ENCODE results near the gene CD55.

CD55 gene

DNA sequence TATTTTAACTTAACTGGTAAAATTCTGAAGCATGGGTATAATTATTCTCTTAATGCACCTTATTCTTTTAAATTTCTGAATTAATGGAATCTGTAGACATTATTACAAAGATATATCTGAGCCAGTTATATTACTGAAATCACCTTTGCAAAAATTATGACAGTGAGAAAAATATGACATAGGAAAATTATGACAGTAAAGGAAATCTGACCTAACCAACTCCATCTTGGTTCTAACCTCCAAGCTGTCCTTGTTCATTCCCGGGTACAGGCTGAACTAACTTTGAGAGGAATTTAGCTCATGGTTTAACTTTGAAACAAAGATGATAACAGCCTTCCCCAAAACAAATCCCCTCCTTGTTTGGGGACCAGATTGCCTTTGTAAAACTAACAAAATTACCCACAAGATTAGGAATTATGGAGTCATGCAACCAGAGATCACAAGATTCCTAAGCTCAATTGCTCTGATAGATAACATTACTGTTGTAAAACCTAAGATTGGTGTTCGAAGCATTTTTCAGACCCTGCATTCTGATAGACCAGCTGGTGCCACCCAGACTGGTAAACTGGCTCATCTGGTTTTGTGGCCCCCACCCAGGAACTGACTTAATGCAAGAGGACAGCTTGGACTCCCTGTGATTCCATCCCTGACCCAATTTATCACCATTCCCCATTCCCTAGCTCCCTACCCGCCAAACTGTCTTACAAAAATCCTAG, 9.4 kb upstream of the CD55 start:
- Histone ChIP-seq H4K8ac (ENCODE audit: low read depth, low read length) (no peak overlapping the region), H3K4me2 (ENCODE audit: low read length) (no peak overlapping the region), H2BK5ac (ENCODE audit: low read depth, low read length, poor library complexity) (no peak overlapping the region), H2AK5ac (ENCODE audit: low read length) (no peak overlapping the region), H3K23ac (ENCODE audit: low read length) (no peak overlapping the region), H3K79me1 (ENCODE audit: low read length) (no peaks in the 10 kb centered on the region), H4K12ac (ENCODE audit: low read depth, low read length) (no peak overlapping the region), H2BK120ac (ENCODE audit: insufficient read depth, low read length, poor library complexity) (no peak overlapping the region), H2AFZ (ENCODE audit: insufficient read depth, low read length, poor library complexity) (no peak overlapping the region), H3K36me3 (ENCODE audit: control insufficient read depth in 1 of 2, insufficient read depth in 2 of 2, low read length in 2 of 2) (no peaks in the 10 kb centered on the region), H2BK12ac (ENCODE audit: low read length) (no peak overlapping the region), H3K27me3 (ENCODE audit: insufficient read depth, low read length) (no peaks in the 10 kb centered on the region), H3K79me2 (ENCODE audit: control insufficient read depth, insufficient read depth, low read length, poor library complexity) (no peaks in the 10 kb centered on the region), H3K4me1 (ENCODE audit: control insufficient read depth in 1 of 2, insufficient read depth in 2 of 2, low read length in 2 of 2) (peaks cover 0 to 9% of the 10 kb centered on the region in 2 experiments), H3K18ac (ENCODE audit: low read length) (no peak overlapping the region), H3K4ac (ENCODE audit: low read depth, low read length) (no peak overlapping the region), H3K9ac (ENCODE audit: low read length) (no peak overlapping the region), H4K91ac (ENCODE audit: low read depth, low read length) (no peak overlapping the region), H3K4me3 (ENCODE audit: low read depth, low read length) (no peak overlapping the region), H3K27ac (ENCODE audit: low read depth, low read length) (no peak overlapping the region), H3K14ac (ENCODE audit: low read length) (no peak overlapping the region), H3K9me3 (ENCODE audit: insufficient read depth, low read depth, low read length) (no peaks in the 10 kb centered on the region)
- peak in 1 of 2 donors; percentile 31 for DNase-seq
- WGBS (ENCODE audit: extremely low coverage, insufficient coverage, insufficient read length) = no CpG with 5 or more reads among the region's 3 CpGs

DNA sequence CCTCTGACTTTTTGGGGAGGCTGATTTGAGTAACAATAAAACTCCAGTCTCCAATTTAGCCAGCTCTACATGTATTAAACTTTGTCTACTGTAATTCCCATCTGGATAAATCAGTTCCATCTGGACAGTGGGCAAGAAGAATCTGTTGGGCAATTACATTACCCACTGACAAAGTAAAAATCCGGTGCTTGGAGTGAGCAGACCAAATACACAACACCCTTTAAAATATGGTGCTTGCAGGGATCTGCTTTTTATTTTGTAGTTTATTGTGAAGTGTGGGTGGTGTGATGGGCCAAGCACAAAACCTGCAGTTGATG, 8.9 kb upstream of the CD55 start:
- Histone ChIP-seq H2BK5ac (ENCODE audit: low read depth, low read length, poor library complexity) (no peak overlapping the region), H3K4me1 (ENCODE audit: control insufficient read depth in 1 of 2, insufficient read depth in 2 of 2, low read length in 2 of 2) (peaks cover 0 to 9% of the 10 kb centered on the region in 2 experiments), H2AK5ac (ENCODE audit: low read length) (no peak overlapping the region), H2BK120ac (ENCODE audit: insufficient read depth, low read length, poor library complexity) (no peak overlapping the region), H4K8ac (ENCODE audit: low read depth, low read length) (no peak overlapping the region), H3K9ac (ENCODE audit: low read length) (no peak overlapping the region), H3K14ac (ENCODE audit: low read length) (no peak overlapping the region), H3K4me2 (ENCODE audit: low read length) (no peak overlapping the region), H3K27me3 (ENCODE audit: insufficient read depth, low read length) (no peaks in the 10 kb centered on the region), H3K27ac (ENCODE audit: low read depth, low read length) (no peak overlapping the region), H3K23ac (ENCODE audit: low read length) (no peak overlapping the region), H3K18ac (ENCODE audit: low read length) (no peak overlapping the region), H3K79me2 (ENCODE audit: control insufficient read depth, insufficient read depth, low read length, poor library complexity) (no peaks in the 10 kb centered on the region), H2AFZ (ENCODE audit: insufficient read depth, low read length, poor library complexity) (no peak overlapping the region), H3K4ac (ENCODE audit: low read depth, low read length) (no peak overlapping the region), H3K36me3 (ENCODE audit: control insufficient read depth in 1 of 2, insufficient read depth in 2 of 2, low read length in 2 of 2) (no peaks in the 10 kb centered on the region), H4K12ac (ENCODE audit: low read depth, low read length) (no peak overlapping the region), H2BK12ac (ENCODE audit: low read length) (no peak overlapping the region), H3K79me1 (ENCODE audit: low read length) (no peaks in the 10 kb centered on the region), H3K9me3 (ENCODE audit: insufficient read depth, low read depth, low read length) (no peaks in the 10 kb centered on the region), H3K4me3 (ENCODE audit: low read depth, low read length) (no peak overlapping the region), H4K91ac (ENCODE audit: low read depth, low read length) (no peak overlapping the region)
- DNase-seq = no peak
- WGBS (ENCODE audit: extremely low coverage, insufficient coverage, insufficient read length) = no CpG with 5 or more reads among the region's 1 CpG

DNA sequence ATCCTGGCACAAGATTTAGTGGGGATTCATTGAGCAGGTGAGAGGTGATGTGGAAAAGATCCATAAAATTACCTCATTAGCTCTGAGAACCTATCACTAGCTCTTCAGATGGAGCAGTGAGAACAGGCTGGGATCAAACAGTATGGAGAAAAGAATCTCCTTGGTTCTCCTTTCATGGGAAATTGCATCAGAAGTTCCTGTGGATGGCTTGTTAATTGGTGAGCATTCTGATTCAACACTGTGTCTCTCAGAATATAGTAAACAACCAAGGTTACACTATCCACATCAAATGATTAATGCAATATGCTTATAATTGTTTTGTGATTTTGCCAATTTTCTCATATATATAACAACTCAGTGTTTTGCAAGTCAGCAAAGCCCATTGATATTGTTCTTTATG, 8.3 kb upstream of the CD55 start:
- H3K4ac ChIP-seq (ENCODE audit: low read depth, low read length) = no peak overlapping the region
- H3K79me1 ChIP-seq (ENCODE audit: low read length) = no peaks in the 10 kb centered on the region
- H3K27ac ChIP-seq (ENCODE audit: low read depth, low read length) = no peak overlapping the region
- H3K4me3 ChIP-seq (ENCODE audit: low read depth, low read length) = no peak overlapping the region
- no peak overlapping the region for H4K8ac ChIP-seq (ENCODE audit: low read depth, low read length)
- H2BK12ac ChIP-seq (ENCODE audit: low read length) = no peak overlapping the region
- no peak overlapping the region for H4K12ac ChIP-seq (ENCODE audit: low read depth, low read length)
- no peaks in the 10 kb centered on the region for H3K27me3 ChIP-seq (ENCODE audit: insufficient read depth, low read length)
- no peak overlapping the region for H4K91ac ChIP-seq (ENCODE audit: low read depth, low read length)
- H3K18ac ChIP-seq (ENCODE audit: low read length) = no peak overlapping the region
- no peak overlapping the region for H3K14ac ChIP-seq (ENCODE audit: low read length)
- no peak for DNase-seq
- H3K4me1 ChIP-seq (ENCODE audit: control insufficient read depth in 1 of 2, insufficient read depth in 2 of 2, low read length in 2 of 2) = peaks cover 0 to 9% of the 10 kb centered on the region in 2 experiments
- H3K9ac ChIP-seq (ENCODE audit: low read length) = no peak overlapping the region
- no peak overlapping the region for H2BK5ac ChIP-seq (ENCODE audit: low read depth, low read length, poor library complexity)
- no peak overlapping the region for H2AFZ ChIP-seq (ENCODE audit: insufficient read depth, low read length, poor library complexity)
- no peak overlapping the region for H3K4me2 ChIP-seq (ENCODE audit: low read length)
- no peaks in the 10 kb centered on the region for H3K36me3 ChIP-seq (ENCODE audit: control insufficient read depth in 1 of 2, insufficient read depth in 2 of 2, low read length in 2 of 2)
- no peaks in the 10 kb centered on the region for H3K9me3 ChIP-seq (ENCODE audit: insufficient read depth, low read depth, low read length)
- H3K23ac ChIP-seq (ENCODE audit: low read length) = no peak overlapping the region
- H3K79me2 ChIP-seq (ENCODE audit: control insufficient read depth, insufficient read depth, low read length, poor library complexity) = no peaks in the 10 kb centered on the region
- H2AK5ac ChIP-seq (ENCODE audit: low read length) = no peak overlapping the region
- no peak overlapping the region for H2BK120ac ChIP-seq (ENCODE audit: insufficient read depth, low read length, poor library complexity)

DNA sequence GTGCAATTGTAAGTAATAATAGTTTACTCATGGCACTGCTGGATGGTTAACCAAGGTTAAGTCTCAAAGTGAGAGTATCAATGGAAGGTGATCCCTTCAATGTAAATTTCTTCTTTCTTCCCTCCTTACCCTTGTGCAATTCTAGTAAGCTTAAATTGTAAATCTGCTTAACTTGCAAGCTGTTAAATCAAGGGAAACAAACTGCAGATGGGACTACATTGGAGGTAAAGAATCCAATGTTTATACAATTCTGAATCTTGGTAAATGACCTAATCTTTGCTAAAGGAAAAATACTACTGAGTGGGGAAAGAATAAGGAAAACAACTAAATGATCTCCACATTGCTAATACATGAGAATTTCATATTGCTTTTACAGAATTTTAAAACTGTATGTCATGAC, 6.7 kb upstream of the CD55 start:
- no peak overlapping the region for H2AFZ ChIP-seq (ENCODE audit: insufficient read depth, low read length, poor library complexity)
- H3K27ac ChIP-seq (ENCODE audit: low read depth, low read length) = no peak overlapping the region
- peaks cover 0 to 7% of the 10 kb centered on the region in 2 experiments for H3K4me1 ChIP-seq (ENCODE audit: control insufficient read depth in 1 of 2, insufficient read depth in 2 of 2, low read length in 2 of 2)
- H3K4me2 ChIP-seq (ENCODE audit: low read length) = no peak overlapping the region
- no peaks in the 10 kb centered on the region for H3K36me3 ChIP-seq (ENCODE audit: control insufficient read depth in 1 of 2, insufficient read depth in 2 of 2, low read length in 2 of 2)
- no peak overlapping the region for H2BK5ac ChIP-seq (ENCODE audit: low read depth, low read length, poor library complexity)
- H3K79me2 ChIP-seq (ENCODE audit: control insufficient read depth, insufficient read depth, low read length, poor library complexity) = no peaks in the 10 kb centered on the region
- no peaks in the 10 kb centered on the region for H3K79me1 ChIP-seq (ENCODE audit: low read length)
- H3K14ac ChIP-seq (ENCODE audit: low read length) = no peak overlapping the region
- H4K91ac ChIP-seq (ENCODE audit: low read depth, low read length) = no peak overlapping the region
- no peak overlapping the region for H3K9ac ChIP-seq (ENCODE audit: low read length)
- no peak overlapping the region for H4K12ac ChIP-seq (ENCODE audit: low read depth, low read length)
- DNase-seq = no peak
- H4K8ac ChIP-seq (ENCODE audit: low read depth, low read length) = no peak overlapping the region
- no peak overlapping the region for H3K23ac ChIP-seq (ENCODE audit: low read length)
- no peak overlapping the region for H3K18ac ChIP-seq (ENCODE audit: low read length)
- no peak overlapping the region for H2BK120ac ChIP-seq (ENCODE audit: insufficient read depth, low read length, poor library complexity)
- H2AK5ac ChIP-seq (ENCODE audit: low read length) = no peak overlapping the region
- no peak overlapping the region for H3K4ac ChIP-seq (ENCODE audit: low read depth, low read length)
- H3K9me3 ChIP-seq (ENCODE audit: insufficient read depth, low read depth, low read length) = no peaks in the 10 kb centered on the region
- H3K27me3 ChIP-seq (ENCODE audit: insufficient read depth, low read length) = no peaks in the 10 kb centered on the region
- H3K4me3 ChIP-seq (ENCODE audit: low read depth, low read length) = no peak overlapping the region
- H2BK12ac ChIP-seq (ENCODE audit: low read length) = no peak overlapping the region
